GM06990 (cell line): Measurements from ENCODE around the gene SMTN.

Experiments used
- DNase-seq: peaks from one replicate; pipeline ENCODE4 v3.0.0-alpha.2; 2011; ENCODE audit not compliant: insufficient read length; ENCODE audit errors: extremely low read depth
- H3K27me3 ChIP-seq: replicated peaks from 2 replicates; pipeline ENCODE4 v1.6.0; 2011; ENCODE audit warnings: low read length; ENCODE audit not compliant: control insufficient read depth, insufficient read depth
- H3K36me3 ChIP-seq: 2 replicates; pipeline ENCODE4 v1.5.1; 2011; ENCODE audit warnings: low read length; ENCODE audit not compliant: control insufficient read depth, insufficient read depth
- H3K4me3 ChIP-seq: replicated peaks from 2 replicates; pipeline ENCODE4 v1.5.1; 2011; ENCODE audit warnings: low read depth, mild to moderate bottlenecking, control low read depth, low read length
- TF ChIP-seq, protein P1 (sequence below): IDR thresholded peaks from 2 replicates; pipeline ENCODE4 v1.5.1; 2011; ENCODE audit warnings: low read length, control low read depth, mild to moderate bottlenecking, inconsistent platforms; ENCODE audit not compliant: insufficient read depth, poor library complexity, severe bottlenecking

The SMTN gene

DNA sequence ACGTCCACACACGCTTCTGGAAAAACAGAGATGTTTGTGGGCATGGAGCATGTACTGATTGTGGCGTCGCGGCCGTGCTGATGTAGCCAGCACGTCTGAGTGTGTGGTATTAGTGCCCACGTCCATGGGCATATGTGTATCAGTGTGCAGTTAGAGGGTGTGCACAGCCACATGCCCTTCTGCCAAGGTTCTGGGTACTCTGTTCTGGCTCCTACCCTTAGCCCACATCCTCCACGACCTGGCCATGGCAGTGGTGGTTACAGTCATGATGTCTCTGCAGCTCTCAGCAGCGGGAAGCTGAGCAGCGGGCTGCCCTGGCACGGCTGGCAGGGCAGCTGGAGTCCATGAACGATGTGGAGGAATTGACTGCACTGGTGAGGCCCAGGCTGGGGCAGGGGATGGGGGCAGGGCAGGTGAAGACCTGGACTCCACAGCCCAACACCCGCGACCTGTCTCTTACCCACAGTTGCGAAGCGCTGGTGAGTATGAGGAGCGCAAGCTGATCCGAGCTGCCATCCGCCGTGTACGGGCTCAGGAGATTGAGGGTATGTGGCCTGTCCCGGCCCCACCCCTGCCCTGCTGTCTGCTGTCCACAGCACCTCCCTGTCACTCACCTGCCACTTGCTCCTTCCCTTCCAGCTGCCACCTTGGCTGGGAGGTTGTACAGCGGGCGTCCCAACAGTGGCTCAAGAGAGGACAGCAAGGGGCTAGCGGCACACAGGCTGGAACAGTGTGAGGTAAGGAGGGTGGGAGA is 7.3 kb downstream of the SMTN start:
- H3K27me3 ChIP-seq, result no peaks in the 10 kb centered on the region
- peaks cover 6% of the 10 kb centered on the region for H3K36me3 ChIP-seq
- H3K4me3 ChIP-seq, result no peak overlapping the region
- no peak for DNase-seq
- TF ChIP-seq, protein P1, sequence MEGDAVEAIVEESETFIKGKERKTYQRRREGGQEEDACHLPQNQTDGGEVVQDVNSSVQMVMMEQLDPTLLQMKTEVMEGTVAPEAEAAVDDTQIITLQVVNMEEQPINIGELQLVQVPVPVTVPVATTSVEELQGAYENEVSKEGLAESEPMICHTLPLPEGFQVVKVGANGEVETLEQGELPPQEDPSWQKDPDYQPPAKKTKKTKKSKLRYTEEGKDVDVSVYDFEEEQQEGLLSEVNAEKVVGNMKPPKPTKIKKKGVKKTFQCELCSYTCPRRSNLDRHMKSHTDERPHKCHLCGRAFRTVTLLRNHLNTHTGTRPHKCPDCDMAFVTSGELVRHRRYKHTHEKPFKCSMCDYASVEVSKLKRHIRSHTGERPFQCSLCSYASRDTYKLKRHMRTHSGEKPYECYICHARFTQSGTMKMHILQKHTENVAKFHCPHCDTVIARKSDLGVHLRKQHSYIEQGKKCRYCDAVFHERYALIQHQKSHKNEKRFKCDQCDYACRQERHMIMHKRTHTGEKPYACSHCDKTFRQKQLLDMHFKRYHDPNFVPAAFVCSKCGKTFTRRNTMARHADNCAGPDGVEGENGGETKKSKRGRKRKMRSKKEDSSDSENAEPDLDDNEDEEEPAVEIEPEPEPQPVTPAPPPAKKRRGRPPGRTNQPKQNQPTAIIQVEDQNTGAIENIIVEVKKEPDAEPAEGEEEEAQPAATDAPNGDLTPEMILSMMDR, result no peak

DNA sequence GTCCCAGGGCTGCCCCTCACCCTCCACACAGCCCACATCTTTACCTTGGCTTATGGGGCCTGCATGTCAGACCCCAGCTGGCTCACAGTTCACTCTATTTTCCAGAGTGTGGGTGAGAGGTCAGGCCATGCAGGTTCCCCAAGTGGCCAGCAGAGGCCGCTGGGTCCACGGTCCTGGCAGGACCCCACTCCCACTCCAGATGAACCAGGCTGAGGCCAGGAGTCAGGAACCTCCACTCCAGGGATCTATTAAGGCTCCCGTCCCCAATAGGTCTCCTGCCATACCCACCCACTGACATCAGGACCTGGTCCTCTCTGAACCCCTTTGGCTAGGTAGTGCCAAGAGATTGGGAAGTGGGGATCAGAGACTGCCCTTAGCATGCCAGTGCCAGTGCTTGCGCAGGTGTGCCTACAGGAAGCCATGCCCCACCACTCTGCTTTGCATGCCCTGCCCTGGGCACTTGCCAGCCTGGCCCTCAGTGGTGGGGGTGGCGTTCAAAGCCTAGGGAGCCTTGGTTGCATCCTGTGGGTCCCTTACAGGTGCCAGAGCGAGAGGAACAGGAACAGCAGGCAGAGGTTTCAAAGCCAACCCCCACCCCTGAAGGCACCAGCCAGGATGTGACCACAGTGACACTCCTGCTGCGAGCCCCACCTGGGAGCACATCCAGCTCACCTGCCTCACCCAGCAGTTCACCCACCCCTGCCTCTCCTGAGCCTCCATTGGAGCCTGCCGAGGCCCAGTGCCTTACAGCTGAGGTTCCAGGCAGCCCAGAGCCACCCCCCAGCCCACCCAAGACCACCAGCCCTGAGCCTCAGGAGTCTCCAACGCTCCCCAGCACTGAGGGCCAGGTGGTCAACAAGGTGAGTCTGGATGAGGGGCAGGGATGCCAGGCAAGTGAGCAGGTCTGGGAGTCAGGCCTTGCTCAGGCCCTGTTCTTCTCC is 8.3 kb downstream of the SMTN start:
- peaks cover 6% of the 10 kb centered on the region for H3K36me3 ChIP-seq
- DNase-seq, result peak; percentile 46
- TF ChIP-seq, protein P1, result peak; percentile 89
- no peak overlapping the region for H3K4me3 ChIP-seq
- no peaks in the 10 kb centered on the region for H3K27me3 ChIP-seq

DNA sequence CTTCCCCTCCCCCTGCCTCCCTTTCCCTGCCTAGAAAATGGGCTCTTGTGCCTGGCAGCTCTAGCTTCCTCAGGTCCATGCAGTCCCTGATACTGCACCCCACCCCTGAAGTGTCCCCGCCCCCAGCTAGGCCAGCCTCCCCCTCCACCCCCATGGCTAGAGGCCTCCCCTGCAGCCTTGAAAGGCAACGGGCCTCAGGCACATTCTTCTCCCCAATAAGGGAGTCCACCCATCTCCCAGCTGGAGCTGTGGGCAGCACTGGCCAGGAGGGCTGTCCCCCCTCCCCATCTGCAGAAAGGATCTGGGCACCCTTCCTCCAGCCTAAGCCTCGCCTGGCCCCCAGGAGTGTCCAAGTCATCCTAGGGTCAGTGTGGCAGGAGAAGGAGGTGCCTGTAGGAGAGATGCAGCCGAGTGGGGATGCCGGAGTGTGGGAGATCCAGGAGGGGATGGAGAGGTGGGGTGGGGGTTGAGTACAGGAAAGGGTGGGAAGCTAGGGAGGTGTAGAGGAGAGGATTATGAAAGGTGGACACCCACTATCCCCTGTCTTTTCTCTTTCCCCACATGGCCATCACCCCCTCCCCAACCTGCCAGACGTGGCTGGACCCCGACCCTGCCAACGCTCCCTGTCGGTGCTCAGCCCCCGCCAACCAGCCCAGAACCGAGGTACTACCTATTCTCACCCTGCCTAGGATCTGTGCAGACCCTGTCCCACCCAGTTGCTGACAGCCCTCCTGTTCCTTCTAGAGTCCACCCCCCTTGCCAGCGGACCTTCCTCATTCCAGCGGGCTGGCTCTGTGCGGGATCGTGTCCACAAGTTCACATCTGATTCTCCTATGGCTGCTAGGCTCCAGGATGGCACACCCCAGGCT is 9.3 kb downstream of the SMTN start:
- TF ChIP-seq, protein P1, result no peak
- no peak for DNase-seq
- H3K36me3 ChIP-seq, result peaks cover 6% of the 10 kb centered on the region
- H3K4me3 ChIP-seq, result no peak overlapping the region
- no peaks in the 10 kb centered on the region for H3K27me3 ChIP-seq

DNA sequence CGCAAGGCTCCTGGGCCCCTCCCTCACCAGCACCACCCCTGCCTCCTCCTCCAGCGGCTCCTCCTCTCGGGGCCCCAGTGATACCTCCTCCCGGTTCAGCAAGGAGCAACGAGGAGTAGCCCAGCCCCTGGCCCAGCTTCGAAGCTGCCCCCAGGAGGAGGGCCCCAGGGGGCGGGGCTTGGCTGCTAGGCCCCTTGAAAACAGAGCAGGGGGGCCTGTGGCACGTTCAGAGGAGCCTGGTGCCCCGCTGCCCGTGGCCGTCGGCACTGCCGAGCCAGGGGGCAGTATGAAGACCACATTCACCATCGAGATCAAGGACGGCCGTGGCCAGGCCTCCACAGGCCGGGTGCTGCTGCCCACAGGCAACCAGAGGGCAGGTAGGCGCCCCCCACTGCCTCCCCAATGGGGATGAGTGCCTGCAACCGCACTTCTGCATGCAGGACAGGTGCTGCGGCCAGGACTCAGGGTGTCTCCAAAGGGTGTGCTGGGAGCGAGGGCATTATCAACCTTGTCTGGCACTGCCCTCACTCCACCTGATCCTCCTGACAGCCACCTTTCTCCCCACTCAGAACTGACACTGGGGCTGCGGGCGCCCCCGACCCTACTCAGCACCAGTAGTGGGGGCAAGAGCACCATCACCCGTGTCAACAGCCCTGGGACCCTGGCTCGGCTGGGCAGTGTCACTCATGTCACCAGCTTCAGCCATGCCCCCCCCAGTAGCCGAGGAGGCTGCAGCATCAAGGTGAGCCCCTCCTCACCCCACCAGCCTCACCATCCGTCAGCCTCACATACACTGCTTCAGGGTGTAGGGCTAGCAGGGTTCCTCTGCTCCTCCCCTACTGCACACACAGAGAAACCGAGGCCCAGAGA is 10.2 kb downstream of the SMTN start:
- Histone ChIP-seq H3K36me3 (peaks cover 8% of the 10 kb centered on the region), H3K4me3 (no peak overlapping the region), H3K27me3 (no peaks in the 10 kb centered on the region)
- no peak for DNase-seq
- TF ChIP-seq, protein P1, result peak; percentile 1

DNA sequence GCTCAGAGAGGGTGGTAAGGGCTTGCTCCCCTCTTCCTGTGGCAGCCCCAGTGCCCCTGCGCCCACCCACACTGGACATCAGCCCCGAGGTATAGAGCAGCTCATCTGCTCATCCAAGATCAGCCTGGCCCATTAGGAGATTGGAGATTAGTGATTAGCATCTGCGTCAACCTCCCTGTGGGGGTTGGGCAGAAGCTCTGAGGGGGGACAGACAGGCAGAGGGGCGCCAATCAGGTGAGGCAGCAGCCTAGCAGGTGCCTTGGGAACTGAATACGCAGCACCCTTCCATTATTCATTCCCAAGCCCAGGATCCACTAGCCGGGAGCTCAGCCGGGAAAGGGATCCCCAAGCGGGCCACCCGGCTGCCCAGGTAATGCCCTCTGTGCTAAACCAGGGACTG is 11.0 kb downstream of the SMTN start:
- no peak for DNase-seq
- TF ChIP-seq, protein P1, result no peak
- no peak overlapping the region for H3K4me3 ChIP-seq
- no peaks in the 10 kb centered on the region for H3K27me3 ChIP-seq
- peaks cover 8% of the 10 kb centered on the region for H3K36me3 ChIP-seq
